GM12872 (cell line): ENCODE results near the gene TTC39B.

Source experiments
- TF ChIP-seq, protein P1 (sequence below): IDR thresholded peaks from 3 replicates; pipeline ENCODE4 v1.5.1; 2011; ENCODE audit warnings: low read depth, mild to moderate bottlenecking, low read length, moderate library complexity; ENCODE audit not compliant: insufficient read depth

Gene TTC39B

DNA sequence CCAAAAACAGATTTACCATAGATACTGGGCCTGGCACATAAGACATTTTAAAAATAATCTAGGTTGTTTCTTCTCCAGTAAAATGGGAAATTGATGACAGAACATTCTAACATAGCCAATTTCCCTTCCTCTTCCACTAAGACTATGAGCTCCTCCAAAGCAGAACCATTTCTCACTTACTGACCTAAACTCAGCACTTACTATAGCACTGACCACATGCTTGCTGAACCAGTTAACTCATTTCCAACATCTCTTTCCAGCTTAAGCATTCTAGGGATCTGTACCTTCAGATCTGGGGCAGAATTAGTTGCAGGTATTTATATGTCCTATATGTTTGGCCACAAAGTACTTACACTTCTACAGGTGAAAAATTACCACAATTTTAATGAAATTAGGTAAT lies 58.9 kb downstream of the TTC39B start:
- TF ChIP-seq, protein P1, sequence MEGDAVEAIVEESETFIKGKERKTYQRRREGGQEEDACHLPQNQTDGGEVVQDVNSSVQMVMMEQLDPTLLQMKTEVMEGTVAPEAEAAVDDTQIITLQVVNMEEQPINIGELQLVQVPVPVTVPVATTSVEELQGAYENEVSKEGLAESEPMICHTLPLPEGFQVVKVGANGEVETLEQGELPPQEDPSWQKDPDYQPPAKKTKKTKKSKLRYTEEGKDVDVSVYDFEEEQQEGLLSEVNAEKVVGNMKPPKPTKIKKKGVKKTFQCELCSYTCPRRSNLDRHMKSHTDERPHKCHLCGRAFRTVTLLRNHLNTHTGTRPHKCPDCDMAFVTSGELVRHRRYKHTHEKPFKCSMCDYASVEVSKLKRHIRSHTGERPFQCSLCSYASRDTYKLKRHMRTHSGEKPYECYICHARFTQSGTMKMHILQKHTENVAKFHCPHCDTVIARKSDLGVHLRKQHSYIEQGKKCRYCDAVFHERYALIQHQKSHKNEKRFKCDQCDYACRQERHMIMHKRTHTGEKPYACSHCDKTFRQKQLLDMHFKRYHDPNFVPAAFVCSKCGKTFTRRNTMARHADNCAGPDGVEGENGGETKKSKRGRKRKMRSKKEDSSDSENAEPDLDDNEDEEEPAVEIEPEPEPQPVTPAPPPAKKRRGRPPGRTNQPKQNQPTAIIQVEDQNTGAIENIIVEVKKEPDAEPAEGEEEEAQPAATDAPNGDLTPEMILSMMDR: no peak

DNA sequence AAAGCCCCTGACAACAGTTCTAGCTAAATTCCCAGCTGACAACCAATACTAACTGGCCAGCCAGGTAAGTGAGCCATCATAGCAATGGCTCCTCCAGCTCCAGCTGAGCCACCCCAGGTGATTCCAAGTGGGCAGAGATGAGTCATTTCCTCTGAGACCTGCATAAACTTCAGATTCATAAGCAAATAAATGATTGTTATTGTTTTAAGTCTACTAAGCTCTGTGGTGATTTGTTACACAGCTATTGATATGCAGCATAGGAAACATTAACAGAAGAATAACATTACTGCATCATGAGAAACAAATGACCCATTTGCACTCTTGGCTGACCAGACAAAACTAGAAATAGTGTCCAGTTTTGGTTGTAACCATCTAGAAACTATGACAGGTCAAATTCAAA lies 60.3 kb downstream of the TTC39B start:
- TF ChIP-seq, protein P1: no peak

DNA sequence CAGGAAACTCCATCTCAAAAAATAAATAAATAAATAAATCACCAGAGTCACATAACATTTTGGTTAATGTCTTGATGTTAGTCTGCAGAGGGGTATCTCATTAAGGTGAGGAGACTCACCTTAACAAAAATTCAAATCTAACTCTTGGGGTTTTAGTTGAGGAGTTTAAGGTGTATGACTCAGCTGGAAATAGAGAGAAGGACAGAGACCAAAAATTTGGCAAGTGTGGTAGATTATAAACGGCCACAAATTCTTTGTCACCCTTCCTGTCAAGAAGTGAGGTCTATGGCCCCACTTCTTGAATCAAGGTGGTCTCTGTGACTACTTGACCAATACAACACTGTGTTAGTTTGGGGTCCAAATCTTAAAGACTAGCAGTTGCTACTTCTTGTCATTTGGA lies 60.8 kb downstream of the TTC39B start:
- TF ChIP-seq, protein P1: no peak

DNA sequence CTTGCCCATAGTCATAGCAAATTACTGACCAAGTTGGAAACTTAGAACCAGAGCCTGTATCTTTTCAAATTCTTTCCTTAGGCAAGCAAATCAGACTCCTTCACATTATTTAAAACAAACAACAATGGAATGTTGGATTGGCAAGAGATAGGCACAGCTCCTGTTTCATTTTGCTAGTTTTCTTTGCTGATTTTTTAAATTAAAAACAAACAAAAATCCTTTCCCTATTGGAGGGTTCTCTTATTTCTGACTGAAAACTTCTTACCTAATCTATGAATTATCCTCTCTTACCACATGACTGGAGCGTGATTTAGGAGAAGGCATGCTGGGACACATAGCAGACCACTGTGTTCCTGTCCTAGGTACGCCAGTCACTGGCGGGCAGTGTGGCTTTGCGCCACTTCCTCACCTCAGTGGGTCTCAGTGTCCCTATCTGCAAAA lies 63.0 kb downstream of the TTC39B start:
- TF ChIP-seq, protein P1: no peak

DNA sequence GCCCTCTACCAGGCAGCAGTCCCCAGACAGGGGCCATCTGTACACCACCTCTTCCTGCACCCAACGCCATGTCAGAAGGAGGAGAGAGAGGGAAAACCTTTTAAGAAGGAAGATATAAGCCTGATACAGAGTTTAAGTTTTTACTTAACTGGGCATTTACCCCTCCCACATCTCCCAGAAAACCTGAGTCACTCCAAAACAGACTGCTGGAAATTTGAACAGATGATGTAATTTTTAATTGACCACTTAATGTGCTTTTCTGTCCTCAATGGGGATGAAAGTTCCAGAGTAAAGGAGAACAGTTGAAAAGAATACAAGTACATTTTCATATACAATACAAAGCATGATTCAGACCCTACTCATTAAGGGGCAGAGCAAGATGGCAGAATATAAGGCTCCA lies 63.9 kb downstream of the TTC39B start:
- TF ChIP-seq, protein P1: no peak

DNA sequence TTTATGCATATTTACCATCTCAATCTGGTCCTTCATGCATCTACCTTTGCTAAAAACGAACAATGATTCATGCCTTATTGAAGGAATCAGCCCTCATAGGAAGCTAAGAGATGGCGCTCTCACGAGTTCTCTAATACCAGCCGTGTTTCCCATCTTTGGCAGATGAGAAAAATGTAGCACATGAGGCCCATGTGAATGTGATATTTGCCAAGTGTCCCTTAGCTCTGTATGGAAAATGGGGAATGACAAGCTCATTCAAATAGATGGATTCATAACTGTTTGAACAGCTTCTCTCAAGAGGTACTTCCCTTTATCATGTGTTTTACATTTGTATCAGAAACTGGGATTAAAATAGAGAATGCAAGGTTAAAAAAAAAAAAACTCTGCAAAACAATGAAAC lies 66.1 kb downstream of the TTC39B start:
- TF ChIP-seq, protein P1: no peak

DNA sequence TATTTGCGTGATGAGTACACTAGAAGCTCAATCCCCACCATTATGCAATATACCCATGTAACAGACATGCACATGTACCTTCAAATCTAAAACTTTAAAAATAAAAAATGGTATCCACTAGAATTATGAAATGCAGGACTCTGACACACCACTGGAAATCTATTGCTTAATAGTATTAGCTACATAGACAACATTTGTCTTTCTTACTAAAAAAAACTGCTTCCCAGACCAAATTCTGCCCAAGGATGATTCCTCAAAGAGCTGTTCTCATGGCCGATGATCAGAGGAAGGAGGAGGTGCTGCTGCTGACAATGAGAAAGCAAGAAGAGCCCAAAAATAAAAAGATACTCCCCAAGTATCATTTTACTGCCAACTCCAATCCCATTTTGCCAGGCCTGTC lies 67.2 kb downstream of the TTC39B start:
- TF ChIP-seq, protein P1: no peak

DNA sequence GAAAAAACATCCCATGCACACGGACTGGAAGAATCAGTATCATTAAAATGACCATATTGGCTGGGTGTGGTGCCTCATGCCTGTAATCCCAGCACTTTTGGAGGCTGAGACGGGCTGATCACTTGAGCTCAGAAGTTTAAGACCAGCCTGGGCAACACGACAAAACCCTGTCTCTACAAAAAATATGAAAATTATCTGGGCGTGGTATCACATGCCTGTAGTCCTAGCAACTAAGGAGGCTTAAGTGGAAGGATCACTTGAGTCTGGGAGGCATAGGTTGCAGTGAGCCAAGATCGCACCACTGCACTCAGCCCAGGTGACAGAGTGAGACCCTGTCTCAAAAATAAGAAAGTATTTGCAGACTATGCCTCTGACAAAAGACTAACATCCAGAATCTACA lies 68.4 kb downstream of the TTC39B start:
- TF ChIP-seq, protein P1: no peak
